GM23338 (cell line): ENCODE results near the gene ZCCHC17. TPM values are rescaled to one million over a fixed set of nuclear protein-coding genes. Genes with fewer than 3 reads are reported as not detected.

ENCODE experiments used
- CREB1 ChIP-seq: fragments of 250-450 bp; sonication (Bioruptor Pico); IDR thresholded peaks from 2 replicates; pipeline ENCODE4 v1.5.0; 2020; ENCODE audit warnings: low read depth, mild to moderate bottlenecking, moderate library complexity
- ETS1 ChIP-seq: IDR thresholded peaks from 2 replicates; pipeline ENCODE4 v1.6.1; 2016; ENCODE audit warnings: antibody characterized with exemption
- EZH2 ChIP-seq: fragments of 200-600 bp; sonication (generic); IDR thresholded peaks from one replicate; pipeline ENCODE4 v1.8.0; 2017; ENCODE audit warnings: antibody characterized with exemption, mild to moderate bottlenecking, low read depth; ENCODE audit not compliant: unreplicated experiment
- EZH2phosphoT487 ChIP-seq: fragments of 200-600 bp; sonication (generic); IDR thresholded peaks from one replicate; pipeline ENCODE4 v1.8.1; 2018; ENCODE audit warnings: antibody characterized with exemption; ENCODE audit not compliant: unreplicated experiment
- JUNB ChIP-seq: IDR thresholded peaks from one replicate; pipeline ENCODE4 v1.6.1; 2016; ENCODE audit warnings: antibody characterized with exemption; ENCODE audit not compliant: unreplicated experiment
- POLR2AphosphoS5 ChIP-seq: IDR thresholded peaks from 2 replicates; pipeline ENCODE4 v1.6.1; 2016; ENCODE audit warnings: antibody characterized with exemption, low read depth
- STAT1 ChIP-seq: IDR thresholded peaks from one replicate; pipeline ENCODE4 v1.6.1; 2016; ENCODE audit warnings: antibody characterized with exemption; ENCODE audit not compliant: unreplicated experiment
- ZNF331 ChIP-seq: fragments of 250-450 bp; sonication (Bioruptor Pico); IDR thresholded peaks from 2 replicates; pipeline ENCODE4 v1.5.0; 2020; ENCODE audit warnings: low read depth, mild to moderate bottlenecking, moderate library complexity
- ZNF462 ChIP-seq: fragments of 250-450 bp; sonication (Bioruptor Pico); IDR thresholded peaks from 2 replicates; pipeline ENCODE4 v1.5.0; 2020; ENCODE audit warnings: mild to moderate bottlenecking, moderate library complexity
- polyA plus RNA-seq: library from polyadenylated mRNA; unstranded; fragments of >200 nt; fragmentation: Nextera tagmentation; extraction: Ambion mirVana; gene quantifications from 2 replicates; pipeline ENCODE4 v1.2.1, GENCODE V29; 2016
- total RNA-seq: library from RNA; depleted of rRNA; stranded (reverse); fragments of >200 nt; shearing (Covaris generic); gene quantifications from 2 replicates; pipeline ENCODE4 v1.2.3, GENCODE V29; 2014

The ZCCHC17 gene
- total and polyA plus RNA-seq, 2 experiments from 2014 or later, result 40.1 to 134 TPM

- TF ChIP-seq ZNF462 (CRISPR knock-in tag) (no peak), JUNB (no peak), EZH2phosphoT487 (no peak), STAT1 (no peak), ETS1 (no peak), ZNF331 (CRISPR knock-in tag) (no peak), EZH2 (no peak), CREB1 (CRISPR knock-in tag) (no peak), POLR2AphosphoS5 (no peak)
These were observed 3.4 kb downstream of the ZCCHC17 start (continued) for GRCh38 chr1:31300193-31300592.
